ENCODE data around the gene JUND.

JUND gene

DNA sequence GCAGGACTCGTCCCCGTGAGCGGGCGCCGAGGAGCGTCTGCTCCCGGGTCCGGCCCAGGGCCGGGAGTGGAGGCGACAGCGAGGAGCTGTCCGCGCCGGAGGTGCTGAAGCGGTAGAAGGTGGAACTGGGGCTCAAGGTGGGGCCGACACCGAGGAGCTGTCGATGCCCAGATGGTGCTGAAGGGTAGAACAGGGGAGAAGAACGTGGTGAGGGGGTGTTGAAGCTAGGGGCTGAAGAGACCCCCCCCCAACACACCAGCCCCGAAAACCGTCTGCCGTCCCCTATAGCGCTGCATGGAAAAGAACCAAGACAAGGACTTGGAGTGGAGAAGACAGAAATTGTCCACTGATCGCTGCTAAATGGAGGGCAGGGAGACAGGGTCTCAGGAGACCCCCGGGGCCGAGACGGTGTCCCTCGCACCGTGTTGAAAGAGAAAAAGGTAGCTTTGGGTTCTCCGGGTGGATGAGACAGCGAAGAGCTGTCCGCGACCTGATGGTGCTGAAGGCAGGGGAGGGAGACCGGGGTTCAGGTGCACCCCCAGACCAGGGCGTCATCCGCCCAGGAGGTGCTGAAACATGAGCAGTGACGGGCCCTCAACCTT, 48.1 kb downstream of the JUND start:
- DNase-seq, result peak in 1 of 2 experiments; percentile 44

DNA sequence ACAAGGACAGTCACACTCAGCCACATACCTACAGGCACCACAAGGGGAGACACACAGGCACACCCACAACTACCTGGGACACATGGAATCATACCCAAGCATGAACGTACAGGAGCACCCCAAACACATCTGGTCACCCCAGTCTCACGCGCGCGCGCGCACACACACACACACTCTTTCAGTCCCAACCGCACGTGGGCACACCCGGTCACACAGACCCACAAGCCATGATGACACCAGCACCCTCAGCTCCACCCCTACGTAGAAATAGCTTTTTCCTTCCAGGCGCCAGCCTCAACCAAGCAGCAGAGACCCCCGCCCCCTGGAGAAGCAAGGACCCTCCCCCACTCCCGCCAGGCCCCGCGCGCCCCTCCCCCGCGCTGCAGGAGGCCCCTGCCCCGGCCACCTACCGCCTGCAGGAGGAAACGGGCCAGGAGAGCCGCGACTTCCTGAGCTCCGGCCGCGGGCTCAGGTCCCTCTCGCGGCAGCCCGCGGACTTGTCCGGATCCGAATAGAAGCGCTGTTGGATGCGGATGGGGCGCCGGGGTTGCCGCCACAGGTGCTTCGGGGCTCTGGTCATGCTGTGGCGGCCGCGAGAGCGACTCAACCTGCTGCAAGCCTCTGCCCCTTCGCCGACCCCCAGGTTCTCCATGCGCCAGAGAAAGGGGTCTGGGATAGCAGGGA, 48.7 kb downstream of the JUND start:
- peak; percentile 71 to 80 for DNase-seq

DNA sequence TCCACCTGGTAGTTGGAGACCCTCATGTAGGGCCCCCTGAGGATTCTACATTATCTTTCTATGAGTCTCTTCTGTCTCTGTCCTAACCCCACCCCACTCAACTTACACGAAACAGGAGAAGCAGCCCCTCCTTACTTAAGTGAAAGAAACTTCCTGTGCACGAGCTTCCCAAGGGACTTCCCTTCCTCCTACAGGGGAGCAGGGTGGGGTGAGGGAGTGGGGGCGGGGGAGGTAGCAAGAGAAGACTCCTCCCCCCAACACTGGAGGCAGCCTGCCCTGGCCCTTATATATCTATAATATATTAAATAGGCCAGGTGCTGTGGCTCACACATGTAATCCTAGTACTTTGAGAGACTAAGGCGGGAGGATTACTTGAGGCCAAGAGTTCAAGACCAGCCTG, 49.6 kb downstream of the JUND start:
- DNase-seq, result no peak

DNA sequence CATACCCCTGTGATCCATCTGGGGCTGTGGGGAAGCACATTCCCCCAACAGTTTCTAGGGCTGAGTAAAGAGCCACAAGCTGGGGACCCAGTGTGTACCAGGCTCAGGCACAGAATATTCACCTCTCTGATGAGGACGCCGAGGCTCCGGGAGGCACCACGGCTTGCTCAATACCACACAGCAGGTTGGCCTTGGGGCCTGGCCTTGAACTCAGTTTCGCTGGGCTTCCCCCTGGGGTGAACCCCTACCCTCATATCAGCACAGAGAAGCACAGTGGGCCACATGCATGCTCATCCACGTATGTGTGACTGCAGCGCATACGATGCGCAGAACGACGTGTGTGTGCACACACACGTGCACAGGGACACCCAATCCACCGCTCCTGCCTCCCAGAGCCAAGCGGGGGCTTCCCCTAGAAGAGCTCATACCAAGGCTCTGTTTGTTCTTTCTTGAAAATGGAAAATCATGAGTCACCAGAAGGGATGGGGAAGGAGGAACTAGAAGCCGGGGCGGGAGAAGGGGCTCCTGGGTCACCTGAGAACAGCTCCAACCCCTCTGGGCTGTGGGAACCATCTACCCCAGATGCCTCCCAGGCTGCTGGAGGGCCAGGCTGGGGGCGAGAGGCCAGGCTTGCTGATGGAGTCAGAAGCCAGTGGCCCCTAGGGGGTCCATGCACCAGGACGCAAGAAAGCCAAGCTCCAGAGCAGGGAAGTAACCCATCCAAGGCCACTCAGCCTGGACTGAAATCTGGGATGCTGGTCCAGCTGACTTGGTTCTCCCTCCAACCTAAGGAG, 50.3 kb downstream of the JUND start:
- DNase-seq, result no peak

DNA sequence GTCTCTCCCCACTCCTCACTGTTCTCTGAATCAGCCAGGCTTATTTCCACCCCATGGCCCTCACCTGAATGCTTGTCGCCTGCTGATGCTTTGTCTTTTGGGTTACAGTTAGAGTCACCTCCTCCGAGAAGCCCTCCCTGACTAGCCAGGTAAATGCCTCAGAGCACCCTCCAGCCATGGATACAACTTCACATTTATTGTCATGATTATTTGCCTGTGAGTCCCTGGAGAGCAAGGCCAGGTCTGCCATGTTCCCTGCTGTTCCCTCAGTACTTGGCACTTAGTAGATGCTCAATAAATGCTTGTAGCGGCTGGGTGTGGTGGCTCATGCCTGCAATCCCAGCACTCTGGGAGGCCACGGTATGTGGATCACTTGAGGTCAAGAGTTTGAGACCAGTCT, 51.5 kb downstream of the JUND start:
- no peak for DNase-seq

Data from SHP77 (cell line).